Muscle of leg (tissue), 11 donors: ENCODE data around the gene STARD3NL. TPM values are rescaled to one million over a fixed set of nuclear protein-coding genes. Genes with fewer than 3 reads are reported as not detected.
"Not testable (repeated sequence)": the region's sequence is repeated elsewhere in the genome, so short reads cannot be mapped to it uniquely, and the experiment has no call there.

Experiments used
- DNase-seq: peaks from one replicate; pipeline ENCODE4 v3.0.0; 2013
- H3K27ac ChIP-seq: one replicate; pipeline ENCODE4 v1.5.1; 2013; ENCODE audit warnings: mild to moderate bottlenecking, low read length, control low read depth
- H3K27me3 ChIP-seq: one replicate; pipeline ENCODE4 v1.6.1; 2013; ENCODE audit warnings: low read length; ENCODE audit not compliant: control insufficient read depth, insufficient read depth
- H3K36me3 ChIP-seq: one replicate; pipeline ENCODE4 v1.6.1; 2013; ENCODE audit warnings: low read length; ENCODE audit not compliant: control insufficient read depth, insufficient read depth
- H3K4me1 ChIP-seq: one replicate; pipeline ENCODE4 v1.6.1; 2013; ENCODE audit warnings: low read length; ENCODE audit not compliant: control insufficient read depth, insufficient read depth
- H3K4me3 ChIP-seq: one replicate; pipeline ENCODE4 v1.5.1; 2013; ENCODE audit warnings: low read length, control low read depth
- H3K9me3 ChIP-seq: replicated peaks from 2 replicates; pipeline ENCODE4 v1.6.1; 2013; ENCODE audit warnings: low read depth, low read length; ENCODE audit not compliant: control insufficient read depth
- WGBS: methylation state at CpG from one replicate; pipeline ENCODE4 v1.1.5; 2013; ENCODE audit warnings: missing lambda C conversion rate; ENCODE audit not compliant: insufficient coverage; 5-methylcytosine and 5-hydroxymethylcytosine counted together
- polyA plus RNA-seq, 8 donors: library from polyadenylated mRNA; unstranded; fragments of 120-200 nt; gene quantifications; one replicate each; pipeline versions ENCODE4 v1.2.1 to v1.2.3, GENCODE V29; 2013; ENCODE audit warnings: inconsistent platforms in 1 of 8, low replicate concordance in 1 of 8; ENCODE audit not compliant: insufficient read length in 8 of 8, insufficient read depth in 1 of 8
- total RNA-seq: library from RNA; stranded (reverse); fragments of 120-200 nt; gene quantifications from one replicate; pipeline ENCODE4 v1.2.4, GENCODE V29; 2013

STARD3NL gene
- total and polyA plus RNA-seq, 9 donors: 29.7 to 37.8 (median 31.1) TPM

- not testable (repeated sequence) for H3K36me3 ChIP-seq, H3K27me3 ChIP-seq, H3K27ac ChIP-seq, DNase-seq, H3K4me3 ChIP-seq, H3K9me3 ChIP-seq, H3K4me1 ChIP-seq
- WGBS: 96% methylated on average over 7 of the region's 8 CpGs
Observed at GRCh38 chr7:38259157-38259556, 81.1 kb downstream of the STARD3NL start.

DNA sequence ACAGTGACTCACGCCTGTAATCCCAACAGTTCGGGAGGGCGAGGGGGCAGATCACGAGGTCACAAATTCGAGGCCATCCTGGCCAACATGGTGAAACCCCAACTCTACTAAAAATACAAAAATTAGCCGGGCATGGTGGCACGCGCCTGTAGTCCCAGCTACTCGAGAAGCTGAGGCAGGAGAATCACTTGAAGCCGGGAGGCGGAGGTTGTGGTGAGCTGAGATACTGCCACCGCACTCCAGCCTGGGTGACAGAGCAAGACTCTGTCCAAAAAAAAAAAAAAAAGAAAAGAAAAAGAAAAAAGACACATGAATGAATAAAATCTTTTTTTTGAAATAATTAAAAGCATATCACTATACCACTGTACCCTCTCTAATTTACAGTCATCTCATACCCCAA lies 83.6 kb downstream of the STARD3NL start:
- H3K27ac ChIP-seq, DNase-seq, H3K9me3 ChIP-seq, H3K36me3 ChIP-seq, H3K4me1 ChIP-seq, H3K27me3 ChIP-seq, H3K4me3 ChIP-seq: not testable (repeated sequence)
- 96% methylated on average over 6 of the region's 12 CpGs for WGBS

DNA sequence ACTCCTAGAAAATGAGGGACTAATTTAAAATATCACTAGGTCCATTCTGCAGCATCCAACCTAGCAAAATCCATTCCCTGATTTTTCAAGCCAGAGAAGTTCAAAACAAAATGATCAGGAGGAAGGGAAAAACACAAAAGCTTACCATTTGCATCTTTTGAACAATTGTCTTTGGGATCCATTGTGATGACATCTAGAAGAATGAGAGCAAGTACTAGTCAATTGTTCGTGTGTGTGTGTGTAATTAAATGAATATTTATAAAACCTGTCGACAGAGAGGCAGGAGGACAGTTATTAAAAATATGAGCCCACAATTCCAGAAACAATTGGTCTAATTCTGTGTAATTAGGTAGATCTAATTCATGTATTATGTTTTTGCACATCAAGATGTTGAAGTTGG lies 84.0 kb downstream of the STARD3NL start:
- H3K4me3 ChIP-seq, H3K36me3 ChIP-seq, DNase-seq, H3K27ac ChIP-seq, H3K27me3 ChIP-seq, H3K9me3 ChIP-seq, H3K4me1 ChIP-seq: not testable (repeated sequence)
- WGBS: no CpG with 5 or more reads among the region's 2 CpGs

DNA sequence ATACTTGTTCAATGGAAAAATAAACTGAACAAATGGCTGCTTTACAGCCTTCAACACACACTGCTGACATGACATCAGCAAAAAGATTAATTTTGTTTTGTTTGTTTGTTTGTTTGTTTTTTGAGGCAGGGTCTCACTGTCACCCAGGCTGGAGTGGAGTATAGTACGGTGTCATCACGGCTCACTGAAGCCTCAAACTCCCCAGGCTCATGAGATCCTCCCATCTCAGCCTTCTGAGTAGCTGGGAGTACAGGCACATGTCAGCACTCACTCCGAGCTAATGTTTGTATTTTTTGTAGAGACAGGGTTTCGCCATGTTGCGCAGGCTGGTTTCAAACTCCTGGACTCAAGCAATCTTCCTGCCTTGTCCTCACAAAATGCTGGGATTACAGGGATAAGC lies 84.5 kb downstream of the STARD3NL start:
- Histone ChIP-seq H3K9me3 (no peaks in the 10 kb centered on the region), H3K27ac (no peak overlapping the region), H3K4me3 (no peak overlapping the region), H3K27me3 (no peaks in the 10 kb centered on the region), H3K4me1 (no peaks in the 10 kb centered on the region), H3K36me3 (no peaks in the 10 kb centered on the region)
- WGBS: 79% methylated on average over 2 of the region's 5 CpGs
- DNase-seq: no peak

DNA sequence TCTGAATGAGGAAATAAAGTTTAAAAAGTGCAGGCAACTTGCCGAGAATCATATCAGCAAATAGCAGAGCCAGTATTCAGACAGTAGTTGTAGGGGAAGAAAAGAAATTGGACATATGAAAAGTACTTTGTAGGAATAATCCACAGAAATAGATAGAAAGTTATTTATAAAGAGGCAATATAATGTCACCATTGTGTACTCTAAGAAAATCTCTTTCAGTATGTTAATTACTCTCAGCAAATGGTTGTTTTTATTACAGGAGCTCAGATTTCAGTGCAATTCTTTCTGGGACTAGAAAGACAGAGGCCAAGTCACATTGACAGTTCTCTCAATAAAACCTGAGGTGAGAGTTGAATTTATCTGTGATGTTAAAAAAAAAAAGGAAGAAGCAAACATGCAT lies 85.2 kb downstream of the STARD3NL start:
- not testable (repeated sequence) for H3K4me1 ChIP-seq, DNase-seq, H3K27me3 ChIP-seq, H3K36me3 ChIP-seq, H3K27ac ChIP-seq, H3K4me3 ChIP-seq, H3K9me3 ChIP-seq
- 20% methylated on average over 1 of the region's 1 CpG for WGBS

GRCh38 chr7:38264602-38265001 lies 86.6 kb downstream of the STARD3NL start:
- H3K9me3 ChIP-seq, H3K27ac ChIP-seq, H3K36me3 ChIP-seq, H3K4me3 ChIP-seq, H3K4me1 ChIP-seq, H3K27me3 ChIP-seq, DNase-seq: not testable (repeated sequence)
- WGBS: no CpG with 5 or more reads among the region's 1 CpG

- not testable (repeated sequence) for H3K36me3 ChIP-seq, DNase-seq, H3K9me3 ChIP-seq, H3K27ac ChIP-seq, H3K4me3 ChIP-seq, H3K27me3 ChIP-seq, H3K4me1 ChIP-seq
- no CpG with 5 or more reads among the region's 3 CpGs for WGBS
Observed at GRCh38 chr7:38265958-38266357, 87.9 kb downstream of the STARD3NL start.

GRCh38 chr7:38269704-38270346 lies 91.8 kb downstream of the STARD3NL start:
- H3K4me3 ChIP-seq, H3K27ac ChIP-seq, H3K27me3 ChIP-seq, H3K4me1 ChIP-seq, H3K36me3 ChIP-seq, H3K9me3 ChIP-seq, DNase-seq: not testable (repeated sequence)
- WGBS: 76% methylated on average over 3 of the region's 4 CpGs

DNA sequence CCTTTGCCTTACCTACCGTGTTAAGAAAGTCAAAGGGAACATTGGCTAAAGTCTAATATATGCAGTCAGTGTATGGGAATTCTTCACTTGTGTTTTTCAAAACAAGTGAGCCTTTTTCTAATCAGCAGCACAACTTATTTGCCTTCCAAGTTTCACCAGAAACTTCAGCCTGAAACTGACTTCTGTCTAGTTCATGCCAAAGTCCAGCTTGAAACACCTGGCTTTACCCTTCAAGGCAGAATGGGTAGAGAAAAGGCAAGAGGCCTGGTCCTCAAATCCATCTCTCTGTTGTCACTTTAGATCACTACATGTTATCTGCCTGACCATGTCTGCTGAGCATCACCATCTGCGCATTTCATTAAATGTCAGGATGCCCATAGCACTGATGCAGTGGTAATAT lies 92.4 kb downstream of the STARD3NL start:
- DNase-seq, H3K27me3 ChIP-seq, H3K9me3 ChIP-seq, H3K27ac ChIP-seq, H3K4me1 ChIP-seq, H3K36me3 ChIP-seq, H3K4me3 ChIP-seq: not testable (repeated sequence)
- no CpG with 5 or more reads among the region's 2 CpGs for WGBS

GRCh38 chr7:38273286-38273995 lies 95.4 kb downstream of the STARD3NL start, which contains the start of gene TARP:
TSS of gene TARP (minus strand) at chr7:38273636.
- DNase-seq: no peak
- Histone ChIP-seq H3K9me3 (no peaks in the 10 kb centered on the region), H3K27ac (no peak within 1 kb of the TSS), H3K36me3 (no peaks in the 10 kb centered on the region), H3K4me1 (no peaks in the 10 kb centered on the region), H3K27me3 (no peaks in the 10 kb centered on the region), H3K4me3 (no peak within 1 kb of the TSS)
- whole genome bisulfite sequencing: 80% methylated on average over 1 of the region's 2 CpGs
